Measurements from ENCODE around the gene PRKAR1B.
"Not testable (repeated sequence)": the region's sequence is repeated elsewhere in the genome, so short reads cannot be mapped to it uniquely, and the experiment has no call there.

PRKAR1B gene

DNA sequence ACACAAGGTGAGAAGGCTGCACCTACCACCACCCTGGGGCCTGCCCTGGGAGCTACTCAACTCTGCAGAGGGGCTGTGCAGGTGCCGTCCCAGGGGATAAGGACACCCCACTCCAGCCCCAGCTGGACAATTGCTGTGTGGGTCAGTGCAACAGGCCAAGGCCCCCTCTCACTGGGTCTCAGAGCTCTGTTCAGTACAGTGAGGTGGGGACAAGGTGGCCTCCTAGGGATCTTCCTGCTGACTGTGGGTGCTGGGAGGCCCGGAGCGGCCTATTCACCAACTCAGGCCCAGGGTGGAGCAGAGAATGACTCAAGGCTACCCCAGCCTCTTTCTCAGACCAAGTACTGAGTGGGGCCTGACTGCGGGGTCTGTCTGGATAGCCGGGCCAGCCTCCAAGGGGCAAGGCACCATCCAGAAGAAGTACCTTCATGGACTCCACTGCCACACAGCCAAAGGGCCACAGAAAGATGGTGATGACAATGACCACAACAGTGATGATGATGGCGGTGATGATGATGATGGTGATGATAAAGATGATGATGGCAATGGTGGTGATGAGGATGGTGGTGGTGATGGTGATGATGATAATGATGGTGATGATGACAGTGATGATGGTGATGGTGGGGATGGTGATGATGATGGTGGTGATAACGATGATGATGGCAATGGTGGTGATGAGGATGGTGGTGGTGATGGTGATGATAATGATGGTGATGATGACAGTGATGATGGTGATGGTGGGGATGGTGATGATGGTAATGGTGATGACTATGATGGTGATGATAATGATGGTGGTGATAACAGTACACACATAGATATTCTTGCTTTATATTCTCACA is 60.4 kb downstream of the PRKAR1B start:
- DNase-seq: no peak

DNA sequence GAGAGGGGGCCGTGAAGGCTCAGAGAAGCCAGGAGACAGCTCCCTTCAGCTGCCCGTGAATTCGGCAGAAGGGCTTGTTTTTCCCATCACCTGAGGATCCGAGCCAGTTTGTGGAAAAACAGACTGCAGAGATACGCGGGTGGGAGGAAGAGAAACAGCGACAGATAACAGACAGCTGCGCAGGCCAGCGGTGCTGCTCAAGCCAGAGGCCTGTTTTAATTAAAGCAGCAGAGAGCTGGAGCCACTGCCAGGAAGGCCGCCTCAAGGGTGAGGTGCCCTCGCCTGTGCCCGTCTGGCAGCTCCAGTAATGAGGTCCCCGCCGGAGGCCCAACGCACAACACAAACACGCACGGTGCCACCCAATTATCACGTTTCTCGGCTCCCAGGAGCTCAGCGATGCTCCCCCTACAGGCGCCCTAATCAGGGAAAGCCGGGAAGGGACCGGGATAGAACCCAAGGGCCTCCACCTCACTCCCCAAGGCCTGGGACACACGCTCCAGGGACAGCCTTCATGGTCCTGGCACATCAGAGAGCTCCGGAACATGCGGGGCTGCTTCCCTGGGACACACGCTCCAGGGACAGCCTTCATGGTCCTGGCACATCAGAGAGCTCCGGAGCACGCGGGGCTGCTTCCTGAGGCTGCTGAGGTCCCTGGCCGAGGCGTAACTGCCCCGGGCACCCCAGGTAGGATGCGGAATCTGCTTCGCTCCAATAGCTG is 61.2 kb downstream of the PRKAR1B start:
- no peak for DNase-seq

DNA sequence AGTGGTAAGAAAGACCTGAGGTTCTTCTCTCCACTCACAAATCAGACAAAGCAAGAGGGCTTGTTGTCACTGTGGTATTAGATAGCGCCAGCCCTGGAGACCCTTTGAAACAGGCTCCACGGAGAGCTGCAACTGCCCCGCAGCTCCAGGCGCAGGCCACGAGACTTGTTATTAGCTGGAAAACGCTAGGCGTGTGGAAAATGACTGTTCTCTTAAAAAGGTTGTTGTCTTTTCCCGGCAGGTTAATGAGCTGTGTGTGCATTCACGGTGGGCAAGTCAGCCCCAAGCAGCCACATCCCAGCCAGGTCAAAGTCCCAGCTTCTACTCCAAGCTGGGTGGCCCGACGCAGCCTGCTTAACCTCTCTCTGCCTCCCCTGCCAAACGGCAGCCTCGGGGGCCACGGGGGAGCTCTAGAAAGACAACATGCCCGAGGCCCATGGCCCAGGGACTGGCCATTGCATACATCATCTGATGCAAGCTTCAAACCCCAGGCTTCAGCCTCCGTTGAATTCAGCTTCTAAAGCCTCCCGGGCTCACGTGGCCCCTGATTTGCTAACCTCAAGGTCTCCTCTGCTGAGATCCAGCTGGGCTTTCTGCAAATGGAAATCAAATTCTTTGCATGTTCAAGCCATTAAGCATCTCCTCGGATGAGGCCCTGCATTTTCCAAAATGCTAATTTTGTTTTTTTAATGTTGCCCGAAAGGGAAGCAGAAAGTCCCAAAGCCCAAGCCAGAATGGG is 61.9 kb downstream of the PRKAR1B start:
- no peak for DNase-seq

DNA sequence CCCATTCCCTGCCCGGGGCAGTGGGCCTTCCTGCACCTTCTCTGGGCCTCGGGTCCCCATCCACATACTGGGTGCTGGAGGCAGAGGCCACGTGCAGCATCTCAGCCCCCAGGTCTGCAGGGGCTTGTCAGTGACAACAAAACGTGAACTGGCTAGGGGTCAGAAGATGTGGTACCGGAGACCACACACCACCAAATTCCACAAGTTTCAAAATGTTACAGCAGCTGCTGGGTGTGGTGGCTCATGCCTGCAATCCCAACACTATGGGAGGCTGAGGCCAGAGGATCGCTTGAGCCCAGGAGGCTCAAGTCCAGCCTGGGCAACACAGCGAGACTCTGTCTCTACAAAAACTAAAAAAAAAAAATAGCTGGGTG is 62.7 kb downstream of the PRKAR1B start:
- DNase-seq: no peak

DNA sequence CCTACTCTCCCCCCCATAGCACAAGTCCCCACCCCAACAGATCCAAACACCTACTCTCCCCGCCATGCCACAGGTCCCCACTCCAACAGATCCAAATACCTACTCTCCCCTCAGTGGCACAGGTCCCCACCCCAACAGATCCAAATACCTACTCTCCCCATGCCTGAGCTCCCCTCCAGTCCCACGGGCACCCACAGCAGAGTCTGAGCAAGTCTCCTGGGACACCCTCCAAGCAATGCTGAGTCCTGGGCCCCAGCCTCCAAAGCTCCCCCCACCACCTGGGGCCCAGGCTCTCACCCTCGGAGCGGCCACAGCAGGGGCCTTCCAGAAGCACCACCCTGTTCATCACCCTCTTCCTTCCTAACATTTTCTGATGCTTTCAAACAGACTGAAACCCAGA is 64.5 kb downstream of the PRKAR1B start:
- DNase-seq: no peak

DNA sequence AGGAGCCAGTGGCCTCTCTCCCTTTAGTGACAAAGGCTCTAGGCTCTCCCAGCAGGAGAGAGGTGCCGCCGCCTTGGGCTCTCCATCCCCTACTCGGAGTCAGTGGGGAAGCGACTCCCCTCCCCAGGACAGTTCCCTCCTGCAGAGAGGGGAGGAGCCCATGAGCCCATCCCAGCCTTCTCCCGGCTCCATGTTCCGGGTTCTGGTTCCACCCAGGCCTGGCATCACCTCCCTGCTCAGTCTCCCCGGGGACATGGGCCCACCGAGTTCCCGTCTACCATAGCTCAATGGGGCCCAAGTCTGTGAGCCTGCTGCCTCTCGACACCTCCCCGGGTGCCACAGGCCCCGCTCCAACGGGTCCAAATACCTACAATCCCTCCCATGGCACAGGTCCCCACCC is 67.1 kb downstream of the PRKAR1B start:
- no peak for DNase-seq

DNA sequence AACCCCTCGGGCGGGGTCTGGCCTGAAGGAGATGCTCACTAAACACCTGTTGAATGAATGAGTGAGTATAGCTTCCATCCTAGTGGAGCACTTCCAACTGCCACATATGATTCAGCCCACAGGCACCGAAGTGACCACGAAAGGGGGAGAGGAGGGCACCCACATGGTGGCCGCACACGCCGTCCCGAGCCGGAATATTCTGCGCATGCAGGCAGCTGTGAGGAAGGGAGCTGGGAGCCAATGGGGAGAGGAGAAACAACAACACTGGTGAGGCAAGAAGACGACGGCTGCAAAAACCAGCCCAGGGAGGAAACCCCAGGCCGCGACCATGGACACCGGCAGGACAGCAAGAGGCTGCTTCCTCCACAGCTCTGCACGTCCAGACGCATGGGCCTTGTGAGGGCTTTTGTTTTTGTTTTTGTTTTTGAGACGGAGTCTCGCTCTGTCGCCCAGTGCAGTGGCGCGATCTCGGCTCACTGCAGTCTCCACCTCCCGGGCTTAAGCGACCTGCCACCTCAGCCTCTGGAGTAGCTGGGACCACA is 67.7 kb downstream of the PRKAR1B start:
- DNase-seq: no peak

DNA sequence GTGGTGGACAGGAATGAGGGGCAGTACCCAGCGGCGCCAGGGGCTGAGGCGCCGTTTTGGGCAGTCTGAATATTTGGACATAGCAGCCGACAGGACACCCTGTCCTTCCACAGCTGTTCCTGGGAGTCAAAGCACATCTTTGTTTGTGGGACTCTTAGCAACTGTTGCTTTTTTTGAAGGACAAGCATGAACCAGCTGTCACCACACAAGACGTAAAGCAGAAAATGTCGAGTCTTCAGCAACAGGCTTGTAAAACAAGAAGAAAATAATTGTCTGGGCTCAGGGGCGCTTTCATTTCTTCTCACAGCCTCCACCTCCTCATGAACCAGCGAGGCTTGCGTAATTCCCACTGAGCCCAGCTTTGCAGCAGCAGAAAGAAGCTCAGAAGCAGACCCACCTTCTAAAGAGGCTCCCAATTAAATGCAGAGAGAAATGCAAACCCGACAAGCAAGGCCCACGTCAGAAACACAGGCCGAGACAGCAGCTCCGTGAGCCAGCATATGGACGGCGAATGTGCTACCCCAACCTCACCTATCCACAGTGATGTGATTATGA is 69.4 kb downstream of the PRKAR1B start:
- DNase-seq: no peak

DNA sequence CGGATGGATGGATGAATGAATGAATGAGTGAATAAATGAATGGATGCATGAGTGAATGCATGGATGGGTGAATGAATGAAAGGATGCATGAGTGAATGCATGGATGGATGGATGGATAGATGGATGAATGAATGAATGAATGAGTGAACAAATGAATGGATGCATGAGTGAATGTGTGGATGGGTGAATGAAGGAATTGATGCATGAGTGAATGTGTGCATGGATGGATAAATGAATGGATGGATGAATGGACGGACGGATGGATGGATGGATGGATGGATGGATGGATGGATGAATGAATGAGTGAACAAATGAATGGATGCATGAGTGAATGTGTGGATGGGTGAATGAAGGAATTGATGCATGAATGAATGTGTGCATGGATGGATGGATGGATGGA is 70.1 kb downstream of the PRKAR1B start:
- DNase-seq: not testable (repeated sequence)

DNA sequence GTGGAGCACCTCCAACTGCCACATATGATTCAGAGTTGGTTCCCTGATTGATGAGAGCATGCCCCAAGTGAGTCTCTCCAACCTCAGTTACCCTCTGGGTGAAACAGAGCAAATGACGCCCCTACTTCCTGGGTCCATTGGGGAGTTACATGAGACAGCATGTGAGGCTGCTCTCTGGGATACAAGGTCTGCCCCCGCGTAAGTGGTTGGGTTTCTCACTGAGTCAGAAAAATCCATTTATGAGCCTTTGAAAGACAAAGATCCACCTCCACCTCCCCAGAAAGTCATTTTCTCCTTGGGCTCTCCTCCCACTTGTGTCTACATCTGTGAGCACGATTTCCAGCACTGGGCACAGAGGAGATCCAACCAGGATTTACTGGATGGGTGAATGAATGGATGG is 71.3 kb downstream of the PRKAR1B start:
- no peak for DNase-seq

DNA sequence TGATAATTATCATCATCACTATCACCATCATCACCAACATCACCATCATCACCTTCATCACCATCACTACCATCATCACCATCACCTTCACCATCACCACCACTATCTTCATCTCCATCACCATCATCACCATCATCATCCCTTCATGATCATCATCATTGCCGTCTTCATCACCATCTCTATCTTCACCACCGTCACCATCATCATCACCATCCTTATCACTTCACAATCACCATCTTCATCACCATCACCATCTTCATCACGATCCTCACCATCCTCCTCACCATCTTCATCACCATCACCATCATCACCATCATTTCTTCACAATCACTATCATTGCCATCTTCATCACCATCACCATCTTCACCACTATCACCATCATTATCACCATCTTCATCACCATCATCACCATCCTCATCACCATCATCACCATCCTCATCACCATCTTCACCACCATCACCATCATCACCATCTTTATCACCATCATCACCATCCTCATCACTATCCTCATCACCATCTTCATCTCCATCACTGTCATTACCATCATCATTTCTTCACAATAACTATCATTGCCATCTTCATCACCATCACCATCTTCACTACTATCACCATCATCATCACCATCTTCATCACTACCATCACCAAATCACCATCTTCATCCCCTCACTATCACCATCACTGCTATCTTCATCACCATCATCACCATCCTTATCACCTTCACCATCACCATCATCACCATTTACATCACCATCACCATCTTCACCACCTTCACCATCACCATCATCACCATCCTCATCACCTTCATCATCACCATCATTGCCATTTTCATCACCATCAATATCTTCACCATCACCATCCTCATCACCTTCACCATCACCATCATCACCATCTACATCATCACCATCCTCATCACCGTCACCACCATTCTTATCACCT is 73.0 kb downstream of the PRKAR1B start:
- DNase-seq: no peak

DNA sequence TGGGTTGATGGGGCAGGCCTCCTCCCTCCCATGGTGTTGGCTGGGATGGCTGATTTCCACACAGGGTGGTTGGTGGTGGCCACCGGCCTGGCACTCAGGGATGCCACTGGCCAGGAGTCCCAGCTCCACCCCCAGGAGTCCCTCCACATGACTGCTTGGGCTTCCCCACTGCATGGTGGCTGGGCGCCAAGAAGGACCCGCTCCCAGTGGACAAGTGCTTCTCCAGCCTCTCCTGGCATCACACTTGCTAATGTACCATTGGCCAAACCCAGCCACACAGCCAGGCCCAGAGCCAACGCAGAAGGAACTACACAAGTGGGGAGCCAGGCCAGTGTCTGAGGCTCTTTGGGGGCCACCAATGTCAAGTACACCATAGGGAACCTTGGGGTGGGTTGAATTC is 74.2 kb downstream of the PRKAR1B start:
- no peak for DNase-seq

DNA sequence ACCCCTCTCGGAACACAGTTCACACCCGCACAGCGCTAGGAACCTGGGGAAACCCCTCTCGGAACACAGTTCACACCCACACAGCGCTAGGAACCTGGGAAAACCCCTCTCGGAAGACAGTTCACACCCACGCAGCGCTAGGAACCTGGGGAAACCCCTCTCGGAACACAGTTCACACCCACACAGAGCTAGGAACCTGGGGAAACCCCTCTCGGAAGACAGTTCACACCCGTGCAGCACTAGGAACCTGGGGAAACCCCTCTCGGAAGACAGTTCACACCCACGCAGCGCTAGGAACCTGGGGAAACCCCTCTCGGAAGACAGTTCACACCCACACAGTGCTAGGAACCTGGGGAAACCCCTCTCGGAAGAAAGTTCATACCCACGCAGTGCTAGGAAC is 74.9 kb downstream of the PRKAR1B start:
- DNase-seq: not testable (repeated sequence)

DNA sequence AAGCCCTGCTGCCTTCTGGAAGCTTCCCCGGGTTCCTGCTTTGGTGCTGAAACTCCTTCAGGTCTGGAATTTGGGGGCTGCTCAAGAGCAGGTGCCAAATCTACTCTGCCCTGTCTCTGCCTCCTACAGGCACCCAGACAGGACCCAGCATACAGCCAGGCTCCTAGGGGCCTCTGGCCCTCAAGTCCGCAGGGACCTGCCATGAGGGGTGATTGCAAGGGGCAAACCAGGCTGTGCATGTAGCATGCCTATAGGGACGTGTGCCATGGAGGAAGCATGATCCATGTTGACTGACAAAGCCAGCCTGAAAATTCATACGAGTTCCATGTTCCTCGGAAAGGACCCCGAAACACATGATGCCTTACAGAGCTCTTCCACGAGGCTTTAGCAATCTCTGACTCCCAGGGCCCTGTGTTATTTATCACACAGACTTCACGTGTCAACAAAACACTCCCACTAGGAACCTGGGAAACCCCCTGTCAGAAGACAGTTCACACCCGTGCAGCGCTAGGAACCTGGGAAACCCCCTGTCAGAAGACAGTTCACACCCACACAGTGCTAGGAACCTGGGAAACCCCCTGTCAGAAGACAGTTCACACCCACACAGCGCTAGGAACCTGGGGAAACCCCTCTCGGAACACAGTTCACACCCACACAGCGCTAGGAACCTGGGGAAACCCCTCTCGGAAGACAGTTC is 75.9 kb downstream of the PRKAR1B start:
- DNase-seq: no peak

DNA sequence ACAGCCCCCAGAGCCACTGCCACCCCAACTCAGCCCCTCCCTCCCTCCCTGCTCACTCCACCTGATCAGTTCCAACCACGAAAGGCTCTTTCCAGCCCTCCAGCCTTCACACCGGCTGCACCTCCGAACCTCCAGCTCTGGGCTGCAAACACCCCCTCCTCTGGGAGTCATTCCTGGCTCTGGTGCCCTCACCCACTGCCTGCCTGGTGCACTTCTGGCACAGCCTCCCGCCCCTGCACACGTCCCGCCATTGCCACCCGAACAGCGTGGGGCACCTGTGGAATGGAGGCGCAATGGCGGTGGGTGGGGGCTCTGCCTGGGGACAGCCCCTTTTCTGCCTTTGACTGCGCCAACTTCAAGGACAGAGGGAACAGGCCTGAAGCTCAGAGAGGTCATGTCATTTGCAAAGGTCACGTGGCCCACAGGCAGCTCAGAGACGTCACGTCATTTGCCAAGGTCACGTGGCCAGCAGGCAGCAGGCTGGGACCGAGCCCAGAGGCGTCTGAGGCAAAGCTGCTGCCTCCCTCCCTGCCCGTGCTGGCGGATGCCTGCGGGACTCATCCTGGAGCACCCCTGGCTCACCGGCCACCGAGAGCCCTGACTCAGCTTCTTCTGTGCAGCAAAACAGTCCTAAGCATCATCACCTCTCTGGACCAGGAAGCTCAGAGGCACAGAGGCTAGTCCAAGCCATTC is 76.6 kb downstream of the PRKAR1B start:
- no peak for DNase-seq

DNA sequence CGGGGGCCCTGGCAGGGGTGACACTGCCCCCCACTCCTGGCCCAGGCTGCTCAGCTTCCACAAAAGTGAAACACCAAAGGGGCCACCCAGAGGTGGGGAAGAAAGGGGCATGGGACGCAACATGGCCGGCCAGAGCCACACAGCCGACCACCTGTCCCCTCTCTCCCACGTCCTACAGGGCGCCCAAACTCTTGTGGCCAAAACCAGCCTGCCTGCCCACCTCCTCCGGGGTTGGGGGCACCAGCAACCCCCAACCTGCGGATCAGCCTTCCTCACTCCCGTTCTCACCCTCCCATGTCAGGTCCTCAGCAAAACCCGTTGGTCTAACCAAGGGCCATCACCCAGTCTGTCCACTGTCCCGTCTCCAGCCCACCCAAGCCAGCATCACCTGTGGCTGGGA is 80.1 kb downstream of the PRKAR1B start:
- no peak for DNase-seq

DNA sequence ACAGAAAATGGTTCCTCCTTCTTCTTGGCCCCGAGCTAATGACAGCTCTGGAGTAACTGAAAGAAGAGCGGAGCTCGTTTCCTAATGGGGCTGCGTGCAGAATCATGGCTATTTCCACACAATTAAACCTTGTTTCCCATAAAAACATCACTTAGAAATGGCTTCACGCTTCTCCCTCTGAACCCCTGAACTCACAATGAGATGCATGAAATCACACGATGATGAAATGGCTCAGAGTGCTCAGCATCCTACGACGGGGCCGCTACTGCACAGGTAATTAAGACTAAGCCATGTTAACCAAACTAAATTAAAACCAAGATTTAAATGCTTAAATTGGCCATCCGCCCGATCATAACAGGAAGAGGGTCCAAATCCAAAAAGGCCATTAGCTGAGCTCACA is 80.6 kb downstream of the PRKAR1B start:
- DNase-seq: no peak

DNA sequence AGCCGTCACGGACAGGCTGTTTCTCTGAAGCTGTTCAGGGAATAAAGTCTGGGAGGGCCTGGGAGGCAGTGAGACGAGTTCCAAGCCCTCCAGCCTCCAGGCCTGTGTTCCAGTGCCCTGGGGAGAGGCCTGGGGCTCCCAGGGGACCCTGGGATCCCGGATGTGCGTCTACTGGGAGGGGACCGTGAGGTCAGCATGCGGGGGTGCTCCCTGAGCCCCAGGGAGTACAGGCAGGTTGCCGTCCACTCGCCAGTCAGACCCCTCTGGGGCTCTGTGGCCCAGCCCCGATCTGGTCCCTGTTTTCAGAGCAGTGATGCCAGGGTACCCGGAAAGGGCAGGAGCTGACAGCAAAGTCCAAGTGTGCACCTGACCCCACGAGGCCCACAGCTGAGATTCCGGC is 81.5 kb downstream of the PRKAR1B start:
- no peak for DNase-seq

DNA sequence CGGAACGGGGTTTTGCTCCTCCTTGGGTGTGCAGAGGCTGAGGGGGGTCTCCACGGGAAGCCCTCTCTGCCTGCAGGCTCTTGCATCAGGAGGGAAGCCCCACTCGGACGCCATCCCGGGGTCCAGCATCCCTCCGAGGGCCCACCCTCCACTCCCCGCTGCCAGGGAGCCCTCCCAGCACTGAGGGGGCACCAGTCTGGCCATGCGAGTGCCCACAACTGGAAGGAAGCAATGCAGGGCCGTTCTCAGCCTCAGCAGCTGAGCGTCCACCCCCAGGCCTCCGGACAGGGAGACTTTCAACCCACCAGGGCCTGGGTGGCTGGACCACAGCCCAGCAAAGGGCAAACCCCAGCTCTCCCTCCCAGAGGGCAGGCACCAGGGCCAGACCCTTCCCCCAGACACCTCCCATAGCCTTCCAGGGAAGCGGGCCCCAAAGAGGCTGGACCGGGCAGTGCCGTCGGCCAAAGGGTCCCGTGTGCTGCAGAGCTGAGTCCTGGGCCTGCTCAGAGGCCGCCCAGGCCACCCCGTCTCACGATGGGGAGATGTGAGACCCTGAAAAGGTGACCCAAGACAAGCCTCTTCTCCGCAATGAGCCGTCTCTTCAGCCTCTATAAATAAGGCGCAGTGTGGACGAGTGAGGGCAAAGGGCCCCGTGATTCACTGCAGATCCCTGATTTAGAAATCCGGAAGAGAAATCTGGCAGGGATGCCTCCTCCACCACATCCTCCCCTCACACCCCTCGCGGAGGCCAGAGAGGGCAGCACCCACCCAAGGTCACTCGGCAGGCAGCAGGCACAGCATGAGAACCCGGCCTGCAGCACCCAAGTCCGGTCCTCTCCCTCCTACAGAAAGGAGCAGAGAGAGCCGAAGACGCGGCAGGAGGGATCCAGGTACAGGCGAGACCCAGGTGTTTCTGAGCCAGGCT is 82.4 kb downstream of the PRKAR1B start:
- no peak for DNase-seq

DNA sequence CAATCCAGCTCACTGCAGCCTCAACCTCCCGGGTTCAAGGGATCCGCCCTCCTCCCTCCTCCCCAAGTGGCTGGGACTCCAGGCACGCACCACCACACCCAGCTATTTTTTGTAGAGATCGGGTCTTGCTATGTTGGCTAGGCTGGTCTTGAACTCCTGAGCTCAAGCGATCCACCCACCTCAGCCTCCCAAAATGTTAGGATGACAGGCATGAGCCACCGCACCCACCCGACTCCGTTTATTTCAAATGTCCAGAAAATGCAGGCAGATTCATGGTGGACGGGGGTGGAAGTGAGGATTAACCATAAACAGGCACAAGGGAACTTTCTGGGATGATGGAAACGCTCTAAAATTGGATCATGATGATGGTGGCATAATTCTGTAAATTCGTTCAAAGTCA is 85.1 kb downstream of the PRKAR1B start:
- no peak for DNase-seq

All from activated naive CD4-positive, alpha-beta T cell (primary cell).